CD4-positive, alpha-beta T cell (primary cell): Measurements from ENCODE around the gene TSPAN1. TPM values are rescaled to one million over a fixed set of nuclear protein-coding genes. Genes with fewer than 3 reads are reported as not detected.

Experiments used
- ATAC-seq: fragments of 200-7000 bp; cut with Tn5 transposase; one replicate; pipeline ENCODE4 v1.10.0; 2022; ENCODE audit warnings: mild to moderate bottlenecking; ENCODE audit not compliant: poor library complexity
- CTCF ChIA-PET: fragments of 350-600 bp; sonication (Branson Sonifier 250); formaldehyde crosslinking; loops from one replicate; lab custom pipeline; 2021; ENCODE audit warnings: antibody characterized with exemption, inconsistent platforms; lab: Charles Lee
- POLR2A ChIA-PET: fragments of 350-600 bp; sonication (Branson Sonifier 250); formaldehyde crosslinking; loops from one replicate; lab custom pipeline; 2021; ENCODE audit warnings: antibody characterized with exemption, inconsistent platforms; lab: Charles Lee
- DNase-seq, 14 experiments: peaks; one replicate each; pipeline ENCODE4 v3.0.0-alpha.2; 2013 to 2020; ENCODE audit warnings: mixed read lengths in 2 of 14
- H3K27ac ChIP-seq, 2 donors: one replicate each; pipeline versions ENCODE4 v1.5.1 to v1.7.0; 2013; ENCODE audit warnings: low read length in 2 of 2, low read depth in 1 of 2, mild to moderate bottlenecking in 1 of 2
- H3K27me3 ChIP-seq, 2 experiments: 1 replicate in 1 of 2; 2 replicates in 1 of 2; pipeline versions ENCODE4 v1.6.1 to v1.7.0; 2013; ENCODE audit warnings: low read length in 2 of 2, control low read depth in 1 of 2, mild to moderate bottlenecking in 1 of 2, moderate library complexity in 1 of 2; ENCODE audit not compliant: insufficient read depth in 2 of 2, control insufficient read depth in 1 of 2
- H3K36me3 ChIP-seq: one replicate; pipeline ENCODE4 v1.6.1; 2013; ENCODE audit warnings: low read length, control low read depth; ENCODE audit not compliant: insufficient read depth
- H3K4me1 ChIP-seq: one replicate; pipeline ENCODE4 v1.6.1; 2013; ENCODE audit warnings: low read length, control low read depth; ENCODE audit not compliant: insufficient read depth
- H3K4me3 ChIP-seq: one replicate; pipeline ENCODE4 v1.5.1; 2013; ENCODE audit warnings: mild to moderate bottlenecking, low read length, moderate library complexity
- H3K9me3 ChIP-seq, 2 experiments: 1 replicate in 1 of 2; 2 replicates in 1 of 2; pipeline versions ENCODE4 v1.6.1 to v1.7.0; 2013; ENCODE audit warnings: low read length in 2 of 2, mild to moderate bottlenecking in 2 of 2, control low read depth in 1 of 2, moderate library complexity in 1 of 2; ENCODE audit not compliant: control insufficient read depth in 1 of 2, insufficient read depth in 1 of 2
- H3K27ac Mint-ChIP-seq: one replicate; pipeline ENCODE4 v1.8.0; 2020; ENCODE audit warnings: mixed read lengths
- H3K27me3 Mint-ChIP-seq: one replicate; pipeline ENCODE4 v1.8.0; 2021; ENCODE audit warnings: mixed read lengths
- H3K36me3 Mint-ChIP-seq: one replicate; pipeline ENCODE4 v1.8.0; 2021; ENCODE audit warnings: low read depth, mixed read lengths
- H3K4me1 Mint-ChIP-seq: one replicate; pipeline ENCODE4 v1.8.0; 2021; ENCODE audit warnings: low read depth, mixed read lengths
- H3K4me3 Mint-ChIP-seq: one replicate; pipeline ENCODE4 v1.8.0; 2020; ENCODE audit warnings: mild to moderate bottlenecking, mixed read lengths
- H3K9me3 Mint-ChIP-seq: one replicate; pipeline ENCODE4 v1.8.0; 2020; ENCODE audit warnings: mixed read lengths
- CTCF ChIP-seq: fragments of 200-600 bp; IDR thresholded peaks from one replicate; pipeline ENCODE4 v1.8.0; 2022; ENCODE audit warnings: antibody characterized with exemption, mild to moderate bottlenecking
- intact Hi-C, 2 experiments: fragments of 100-400 bp; cut with DNase I in 1 of 2; cut with micrococcal nuclease in 1 of 2; formaldehyde crosslinking; loops; one replicate each; pipeline versions ENCODE4 v1.15.1 to v1.9.0; 2023 to 2025; cut with DNase I, micrococcal nuclease
- total RNA-seq, 174 experiments: library from RNA in 2 of 174; stranded (reverse) in 2 of 174; gene quantifications; one replicate each; pipeline ENCODE4 v1.2.3 and lab custom pipeline; 2021 to 2026

TSPAN1 gene
- total RNA-seq, 2 experiments from 2014 or later, result not detected

DNA sequence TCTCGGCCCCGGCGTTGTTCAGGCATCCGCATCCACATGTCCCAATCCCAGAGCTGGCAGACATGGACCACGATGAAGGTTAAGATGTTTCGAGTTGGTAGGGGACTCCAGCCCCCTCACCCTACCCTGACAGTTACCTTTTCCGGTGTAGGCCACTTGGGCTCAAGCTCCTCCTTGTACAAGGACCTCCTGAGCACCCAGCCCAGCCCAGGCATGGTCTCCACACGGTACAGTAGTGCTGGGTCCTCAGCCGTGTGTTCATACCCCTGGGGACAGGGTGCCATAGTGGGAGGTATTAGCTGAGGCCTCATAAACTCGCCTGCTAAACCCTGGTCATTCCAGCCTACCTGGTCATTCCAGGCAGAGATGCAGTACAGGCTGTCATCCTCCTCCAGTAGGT lies 17.3 kb downstream of the TSPAN1 start:
- ChIA-PET CTCF (no interaction called here), POLR2A (no interaction called here)
- Mint-ChIP-seq H3K36me3 (peaks cover 78% of the 10 kb centered on the region), H3K4me1 (peaks cover 11% of the 10 kb centered on the region), H3K4me3 (no peak overlapping the region), H3K27ac (no peak overlapping the region), H3K9me3 (no peaks in the 10 kb centered on the region), H3K27me3 (no peaks in the 10 kb centered on the region)
- no peak for DNase-seq
- Histone ChIP-seq H3K36me3 (peaks cover 68% of the 10 kb centered on the region), H3K9me3 (no peaks in the 10 kb centered on the region), H3K27me3 (no peaks in the 10 kb centered on the region), H3K4me1 (peaks cover 8% of the 10 kb centered on the region), H3K27ac (no peak overlapping the region), H3K4me3 (no peak overlapping the region)
- intact Hi-C loops, result loop anchor here in 1 of 2 experiments (10.0 kb wide), 1 partner anchor 1837 kb away; the partner anchor contains the start of gene ERI3
- no peak for TF ChIP-seq CTCF
- ATAC-seq, result no peak

DNA sequence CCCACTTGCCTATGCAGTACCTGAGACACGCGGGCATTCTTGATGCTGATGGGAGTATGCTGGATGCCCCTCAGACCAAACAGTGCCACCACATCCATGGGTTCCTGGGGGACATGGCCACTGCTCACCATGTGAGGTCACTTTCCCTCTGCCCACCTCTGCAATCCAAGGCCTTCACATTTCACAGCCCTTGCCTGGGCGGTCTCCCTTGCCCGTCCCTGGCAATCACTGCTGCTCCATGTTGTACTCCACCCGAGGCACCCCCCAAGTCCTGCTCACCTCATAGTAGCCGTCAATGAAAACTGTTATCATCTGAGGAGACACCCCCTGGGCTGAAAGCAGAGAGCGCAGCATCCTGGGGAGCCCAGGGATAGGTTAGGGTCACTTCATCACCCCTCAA lies 18.4 kb downstream of the TSPAN1 start:
- Histone ChIP-seq H3K27me3 (no peaks in the 10 kb centered on the region), H3K36me3 (peaks cover 63% of the 10 kb centered on the region), H3K9me3 (no peaks in the 10 kb centered on the region), H3K4me1 (peaks cover 17% of the 10 kb centered on the region), H3K27ac (no peak overlapping the region), H3K4me3 (no peak overlapping the region)
- no peak for TF ChIP-seq CTCF
- H3K9me3 Mint-ChIP-seq, result no peaks in the 10 kb centered on the region
- peaks cover 69% of the 10 kb centered on the region for H3K36me3 Mint-ChIP-seq
- no peak overlapping the region for H3K27ac Mint-ChIP-seq
- H3K4me3 Mint-ChIP-seq, result no peak overlapping the region
- ChIA-PET CTCF (no interaction called here), POLR2A (no interaction called here)
- peaks cover 15% of the 10 kb centered on the region for H3K4me1 Mint-ChIP-seq
- intact Hi-C loops, result loop anchor here in 1 of 2 experiments (10.0 kb wide), 1 partner anchor 1838 kb away; the partner anchor contains the start of gene ERI3
- no peaks in the 10 kb centered on the region for H3K27me3 Mint-ChIP-seq
- no peak for DNase-seq
- no peak for ATAC-seq

GRCh38 chr1:46193984-46194570 lies 19.2 kb downstream of the TSPAN1 start:
- Histone ChIP-seq H3K4me3 (no peak overlapping the region), H3K9me3 (no peaks in the 10 kb centered on the region), H3K4me1 (peaks cover 24% of the 10 kb centered on the region), H3K36me3 (peaks cover 55% of the 10 kb centered on the region), H3K27me3 (no peaks in the 10 kb centered on the region), H3K27ac (no peak overlapping the region)
- H3K36me3 Mint-ChIP-seq, result peaks cover 65% of the 10 kb centered on the region
- TF ChIP-seq CTCF, result no peak
- no peaks in the 10 kb centered on the region for H3K27me3 Mint-ChIP-seq
- H3K27ac Mint-ChIP-seq, result no peak overlapping the region
- POLR2A ChIA-PET, result no interaction called here
- DNase-seq, result no peak
- H3K4me3 Mint-ChIP-seq, result no peak overlapping the region
- ATAC-seq, result no peak
- H3K9me3 Mint-ChIP-seq, result no peaks in the 10 kb centered on the region
- H3K4me1 Mint-ChIP-seq, result peaks cover 21% of the 10 kb centered on the region
- CTCF ChIA-PET, result interaction anchor here (1.5 kb wide), 1 partner anchor 29 kb away, joined by 4 read pairs; no protein-coding TSS in a partner anchor
- intact Hi-C loops, result loop anchor here in 1 of 2 experiments (10.0 kb wide), 1 partner anchor 1839 kb away; the partner anchor contains the start of gene ERI3
